Fibroblast of gingiva (primary cell): ENCODE results near the gene MACROD2.
"Not testable (repeated sequence)": the region's sequence is repeated elsewhere in the genome, so short reads cannot be mapped to it uniquely, and the experiment has no call there.

Experiments
- DNase-seq: peaks from one replicate; pipeline ENCODE4 v3.0.0-alpha.2; 2011; ENCODE audit warnings: low read depth

The MACROD2 gene

DNA sequence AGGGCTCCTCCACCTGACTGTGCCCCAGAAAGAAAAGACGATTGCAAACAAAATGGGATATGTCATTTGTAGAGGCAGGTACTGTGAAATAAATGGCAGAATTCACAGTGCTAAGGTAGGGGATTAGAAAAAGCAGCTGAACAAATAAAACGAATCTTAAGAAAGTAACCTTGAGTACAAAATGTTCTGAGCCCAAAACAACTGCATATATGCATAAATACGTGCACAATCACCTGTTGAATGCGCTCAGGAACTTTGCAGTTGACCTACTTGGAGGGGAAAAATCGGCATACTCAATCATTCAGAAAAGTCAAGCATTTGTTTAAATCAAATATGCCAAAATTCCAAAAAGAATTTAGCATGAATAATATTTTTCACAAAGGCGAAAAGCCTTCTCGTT is 1114.2 kb downstream of the MACROD2 start:
- DNase-seq, result no peak

DNA sequence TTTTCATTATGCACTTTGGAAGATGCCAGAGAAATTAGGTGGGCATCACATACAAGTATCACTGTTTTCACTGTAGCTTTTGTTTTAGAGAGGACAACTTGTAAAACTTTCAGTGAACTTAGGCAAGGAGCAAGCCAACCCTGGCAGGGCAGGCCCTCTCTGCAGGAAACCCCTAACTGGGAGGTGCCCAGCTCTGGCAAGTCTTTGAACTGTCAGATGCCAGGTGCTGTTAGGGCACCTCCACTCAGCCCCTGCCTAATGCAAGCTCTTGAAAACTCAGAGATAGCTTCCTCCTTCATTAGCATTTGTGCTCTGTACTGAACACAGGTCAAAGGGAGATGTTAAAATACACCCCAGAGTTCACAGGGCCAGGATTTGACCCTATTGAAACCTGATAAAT is 1116.3 kb downstream of the MACROD2 start:
- no peak for DNase-seq

- DNase-seq, result peak; percentile 1
Observed at GRCh38 chr20:15113144-15113773, 1117.9 kb downstream of the MACROD2 start.

DNA sequence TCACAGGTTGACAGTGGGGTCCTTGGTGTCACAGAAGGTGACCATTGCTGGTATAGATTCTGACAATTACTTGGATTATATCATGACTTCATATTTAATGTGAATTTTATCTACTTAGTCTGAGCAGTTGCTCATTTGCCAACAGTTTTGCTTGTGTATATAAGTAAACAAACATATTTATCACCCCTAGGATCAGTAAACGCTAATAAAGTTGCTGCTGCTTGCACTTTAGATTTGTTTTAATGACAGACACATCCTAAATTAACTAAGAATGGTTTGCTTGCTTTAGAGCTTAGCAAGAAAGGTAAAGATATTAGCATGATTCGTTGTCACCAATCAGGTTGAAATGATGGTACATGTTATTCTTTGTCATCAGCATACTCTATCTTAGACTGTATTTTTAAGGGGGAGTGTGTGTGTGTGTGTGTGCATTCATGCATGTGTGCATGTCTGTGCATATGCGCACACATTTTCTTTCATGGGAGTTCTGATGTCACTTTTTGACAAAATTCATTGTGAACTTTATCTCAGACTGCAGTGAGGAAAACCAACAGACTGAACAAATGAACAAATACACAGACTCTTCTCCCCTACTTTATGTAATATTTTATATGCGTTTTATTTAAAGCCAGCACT is 1124.7 kb downstream of the MACROD2 start:
- no peak for DNase-seq

DNA sequence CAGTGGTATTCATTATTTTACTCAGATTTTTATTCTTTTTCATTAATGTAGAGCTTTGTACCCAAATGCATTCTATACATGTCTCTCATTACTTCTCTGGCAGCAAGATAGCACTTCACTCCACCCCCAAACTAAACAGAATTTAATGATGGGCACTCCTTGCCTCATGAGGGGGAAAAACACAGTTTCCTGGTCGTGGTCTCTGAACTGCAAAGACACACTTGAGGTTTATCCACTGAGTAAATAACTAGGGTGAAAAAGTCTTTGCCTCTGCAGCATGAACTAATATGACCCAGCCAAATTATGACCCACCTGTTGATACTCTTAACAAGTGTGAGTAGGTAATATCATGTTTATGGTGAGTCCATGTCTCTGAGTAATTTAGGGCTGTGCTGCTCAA is 1127.3 kb downstream of the MACROD2 start:
- DNase-seq, result no peak

DNA sequence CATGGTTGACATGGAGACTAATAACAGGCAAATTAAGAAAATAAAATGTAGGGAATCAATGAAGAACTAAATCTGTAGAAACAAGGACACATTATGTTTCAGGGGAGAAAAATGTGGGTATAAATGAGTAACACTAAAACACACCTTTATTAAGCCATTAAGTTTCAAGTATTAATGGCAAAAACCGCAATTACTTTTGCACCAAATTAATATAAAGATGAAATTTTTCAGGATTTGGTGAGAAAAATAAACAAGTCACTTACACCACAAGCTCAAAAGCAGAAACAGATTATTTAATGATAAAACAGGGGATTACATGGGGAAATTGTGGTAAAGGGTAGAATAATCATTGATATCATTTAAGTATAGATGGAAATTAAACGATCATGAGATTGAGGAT is 1135.9 kb downstream of the MACROD2 start:
- no peak for DNase-seq

DNA sequence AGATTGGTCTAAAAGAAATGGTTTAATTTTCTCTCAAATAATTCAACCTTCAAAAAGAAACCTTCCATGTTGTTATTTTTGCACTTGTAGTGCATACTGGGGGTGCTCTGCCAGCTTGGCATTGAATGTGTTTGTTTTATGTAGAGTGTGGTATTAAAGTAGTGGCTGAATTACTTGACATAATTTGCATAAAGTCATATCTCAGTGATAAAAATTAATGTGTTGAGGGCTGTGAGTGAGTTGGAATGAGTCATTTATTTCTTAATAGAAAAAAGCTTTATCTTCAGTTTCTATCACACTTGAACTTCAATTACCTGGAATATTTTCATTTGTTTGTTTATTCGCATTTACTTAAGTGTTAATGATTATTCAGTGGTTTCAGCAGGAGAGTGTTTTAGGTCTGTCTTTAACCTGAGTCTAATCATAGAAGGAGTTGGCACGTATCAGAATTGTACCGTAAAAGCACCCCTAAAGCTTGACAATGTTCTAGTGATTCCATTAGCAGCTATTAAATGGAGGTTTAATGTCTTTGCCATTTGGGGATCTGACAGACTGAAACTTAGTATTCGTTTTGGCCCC is 1143.3 kb downstream of the MACROD2 start:
- DNase-seq, result no peak

GRCh38 chr20:15139522-15139921 is 1144.2 kb downstream of the MACROD2 start:
- DNase-seq, result no peak

DNA sequence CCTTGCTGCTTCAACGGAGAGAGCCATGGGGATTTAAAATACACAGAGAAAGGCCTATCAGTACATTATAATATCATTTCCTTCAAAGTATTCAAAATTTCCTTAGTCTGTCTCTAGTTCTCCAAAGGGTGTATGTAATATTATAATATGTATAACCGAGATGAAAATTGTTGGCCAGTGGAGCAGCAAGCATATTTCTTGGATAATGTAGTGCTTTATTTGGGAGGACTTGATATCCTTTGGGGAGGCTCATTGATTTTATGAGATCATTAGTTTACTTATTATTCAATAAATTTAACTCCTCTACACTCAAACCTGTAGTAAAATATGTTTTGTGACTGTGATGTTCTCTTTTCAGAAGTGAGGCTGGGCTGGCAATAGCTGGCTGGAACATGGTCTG is 1145.0 kb downstream of the MACROD2 start:
- DNase-seq, result no peak

DNA sequence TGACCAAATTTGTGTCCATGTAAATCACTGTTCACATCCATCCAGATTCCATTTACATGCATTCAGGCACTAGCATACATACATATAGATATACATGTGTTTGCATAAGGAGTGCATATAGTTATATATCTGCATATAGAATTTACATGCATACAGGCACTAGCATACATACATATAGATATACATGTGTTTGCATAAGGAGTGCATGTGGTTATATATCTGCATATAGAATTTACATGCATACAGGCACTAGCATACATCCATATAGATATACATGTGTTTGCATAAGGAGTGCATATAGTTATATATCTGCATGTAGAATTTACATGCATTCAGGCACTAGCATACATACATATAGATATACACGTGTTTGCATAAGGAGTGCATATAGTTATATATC is 1145.6 kb downstream of the MACROD2 start:
- not testable (repeated sequence) for DNase-seq

DNA sequence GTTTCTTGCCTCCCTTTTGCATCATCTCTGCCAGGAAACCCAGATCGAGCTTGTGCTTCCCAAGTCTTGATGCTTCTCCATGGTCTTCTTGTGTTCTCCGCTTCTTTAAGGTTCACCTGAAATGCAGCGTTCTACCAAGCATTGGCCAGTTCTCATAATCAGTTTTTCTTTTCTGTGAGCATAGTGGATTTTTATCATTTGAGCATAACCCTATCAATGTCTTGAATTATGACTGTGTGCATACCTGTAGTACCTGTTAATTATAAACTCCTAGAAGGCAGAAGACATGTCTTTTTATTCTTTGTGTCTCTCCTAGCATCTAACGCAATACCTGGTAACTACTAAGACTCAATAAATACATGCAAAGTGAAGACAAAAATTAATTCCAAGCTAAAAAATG is 1146.5 kb downstream of the MACROD2 start:
- DNase-seq, result no peak

- DNase-seq, result no peak
Observed at GRCh38 chr20:15143478-15143877, 1148.2 kb downstream of the MACROD2 start.

DNA sequence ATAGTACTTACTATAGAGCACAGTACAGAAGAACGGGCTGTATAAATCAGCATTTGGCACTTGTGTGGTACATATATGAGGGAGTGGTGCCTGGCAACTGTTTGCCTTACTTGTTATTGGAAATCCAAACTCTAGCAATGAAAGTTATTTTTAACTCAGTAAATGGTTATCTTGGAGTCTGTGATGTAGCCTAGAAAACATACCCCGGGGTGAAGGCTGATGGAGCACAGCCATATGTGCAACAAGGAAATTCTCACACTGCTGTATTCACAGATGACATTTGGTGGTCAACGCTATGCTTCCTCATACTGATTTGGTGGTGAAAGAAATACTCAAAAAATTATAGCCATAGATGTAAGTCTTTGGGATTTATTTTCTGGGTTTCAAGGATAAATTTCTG is 1149.6 kb downstream of the MACROD2 start:
- no peak for DNase-seq

DNA sequence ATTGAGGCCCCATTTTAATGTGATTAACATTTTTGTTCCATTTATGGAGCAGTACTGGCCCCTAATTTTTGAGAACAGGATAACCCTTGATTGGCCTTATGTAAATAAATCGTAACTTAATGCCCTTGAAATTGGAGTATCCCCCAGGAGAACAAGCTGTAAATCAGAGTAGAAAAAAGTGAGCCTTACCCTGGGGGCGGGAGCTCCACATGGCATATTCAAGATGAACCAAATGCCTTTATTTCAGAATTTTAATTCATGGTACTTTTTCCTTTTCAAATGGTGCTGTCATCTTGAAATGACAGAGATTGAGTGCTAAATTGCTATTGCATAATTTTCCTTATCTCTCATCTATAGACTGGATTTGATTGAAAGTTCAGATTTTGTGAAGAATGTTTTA is 1151.6 kb downstream of the MACROD2 start:
- DNase-seq, result no peak

DNA sequence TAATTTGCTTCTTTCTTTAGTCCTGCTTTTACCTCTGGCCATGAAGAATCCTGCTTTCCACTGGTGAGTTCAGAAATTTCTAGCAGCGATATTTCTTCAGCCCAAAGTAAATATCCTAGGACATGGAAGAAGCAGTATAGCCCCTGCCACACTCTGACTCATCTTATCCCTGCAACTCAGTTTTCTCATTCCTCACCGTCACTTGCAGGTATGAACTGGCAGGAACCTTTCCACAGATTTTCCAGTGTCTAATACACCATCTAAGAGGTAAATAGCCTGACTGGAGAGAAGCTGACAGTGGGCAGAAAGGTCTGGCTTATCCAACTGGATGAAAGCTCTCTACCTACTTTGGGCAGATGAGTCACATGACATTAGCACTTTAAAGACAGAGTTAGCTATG is 1158.8 kb downstream of the MACROD2 start:
- DNase-seq, result no peak

GRCh38 chr20:15155848-15156401 is 1160.6 kb downstream of the MACROD2 start:
- no peak for DNase-seq

DNA sequence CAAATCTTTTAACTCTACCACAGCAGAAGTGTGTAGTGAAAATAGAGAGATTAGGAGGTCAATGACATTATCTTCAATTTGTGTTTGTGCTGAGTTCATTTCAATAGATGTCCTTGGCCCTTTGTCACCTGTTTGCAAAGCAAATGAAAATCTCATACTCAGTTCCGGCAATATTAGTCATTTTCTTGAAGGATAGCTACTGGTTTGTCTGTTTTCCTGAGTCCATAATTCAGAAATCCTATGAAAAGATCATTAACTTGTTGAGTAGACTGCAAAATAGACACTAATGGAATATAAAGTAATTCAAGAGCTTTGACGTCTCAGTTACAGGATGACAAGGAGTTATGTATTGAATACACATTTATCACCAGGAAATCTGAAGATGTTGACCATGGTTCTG is 1163.2 kb downstream of the MACROD2 start:
- DNase-seq, result no peak

DNA sequence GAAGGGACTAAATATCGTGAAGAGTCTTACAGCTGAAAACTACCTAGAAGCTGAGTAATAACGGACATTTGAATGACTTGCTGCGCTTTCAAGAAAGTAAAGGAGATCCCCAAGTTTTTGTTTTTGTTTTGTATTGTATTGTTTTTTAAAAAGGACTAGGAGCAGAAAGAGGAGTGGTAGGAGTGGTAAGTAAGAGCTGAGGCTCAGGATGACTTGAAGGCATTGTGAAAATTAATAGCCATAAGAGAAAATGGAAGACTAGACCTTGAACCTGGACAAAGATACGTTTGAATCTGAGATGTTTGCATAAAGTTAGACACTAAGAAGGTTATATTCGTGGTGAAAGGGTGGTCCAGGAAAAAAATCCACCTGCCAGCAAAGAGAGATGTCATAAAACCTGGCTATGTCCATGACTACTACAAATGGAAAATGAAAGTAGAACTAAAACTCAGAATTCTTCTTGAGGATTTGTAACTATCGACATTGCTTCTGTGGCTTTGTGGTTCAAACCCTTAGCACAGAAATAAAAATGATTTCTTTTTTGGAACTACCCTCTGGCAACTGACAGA is 1166.8 kb downstream of the MACROD2 start:
- DNase-seq, result no peak

DNA sequence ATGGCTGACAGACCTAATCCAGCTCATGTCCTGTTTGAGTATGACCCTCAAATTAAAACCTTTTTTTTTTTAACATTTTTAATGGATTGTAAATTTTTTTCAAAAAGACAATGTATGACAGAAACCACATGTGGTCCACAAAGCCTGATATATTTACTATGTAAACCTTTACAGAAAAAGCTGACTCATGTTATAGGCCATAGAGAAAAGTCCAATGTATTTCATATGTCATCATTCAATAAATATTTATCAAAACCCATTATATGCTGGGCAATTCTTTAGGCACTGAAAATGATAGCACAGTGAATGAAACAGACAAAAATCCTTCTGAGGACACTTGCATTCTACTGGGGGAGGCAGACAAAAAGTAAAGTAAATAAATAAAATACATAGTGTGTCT is 1168.3 kb downstream of the MACROD2 start:
- no peak for DNase-seq

DNA sequence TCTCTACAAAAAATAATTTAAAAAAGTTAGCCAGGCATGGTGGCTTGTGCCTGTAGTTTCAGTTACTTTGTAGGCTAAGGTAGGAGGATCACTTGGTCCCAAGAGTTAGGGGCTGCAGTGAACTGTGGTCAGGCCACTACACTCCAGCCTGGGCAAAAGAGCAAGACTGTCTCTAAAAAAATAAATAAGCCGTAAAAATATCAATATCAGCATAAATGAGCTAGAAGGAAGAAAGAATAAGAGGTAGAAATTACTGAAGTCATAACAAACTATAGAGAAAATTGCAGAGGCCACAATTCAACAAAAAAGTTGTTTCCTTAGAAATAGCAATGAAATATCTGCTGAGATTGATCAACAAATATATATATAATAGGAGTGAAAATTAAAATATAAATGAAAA is 1169.4 kb downstream of the MACROD2 start:
- no peak for DNase-seq

DNA sequence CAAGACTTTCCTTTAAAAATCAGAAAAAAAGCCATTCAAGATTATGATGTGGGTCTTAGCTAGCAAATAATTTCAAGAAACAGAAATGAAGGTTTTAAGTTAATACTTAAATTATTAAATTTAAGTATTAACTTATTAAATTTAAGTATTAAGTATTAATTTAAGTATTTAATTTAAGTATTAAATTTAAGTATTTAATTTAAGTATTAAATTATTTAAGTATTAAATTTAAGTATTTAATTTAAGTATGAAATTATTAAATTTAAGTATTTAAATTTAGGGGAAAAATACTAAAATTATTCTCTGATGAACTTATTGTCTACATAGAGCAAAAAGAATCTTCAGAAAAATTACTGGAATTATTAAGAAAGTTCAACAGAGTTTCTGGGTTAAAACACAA is 1171.4 kb downstream of the MACROD2 start:
- DNase-seq, result no peak

GRCh38 chr20:15171016-15171415 is 1175.7 kb downstream of the MACROD2 start:
- DNase-seq, result no peak

GRCh38 chr20:15176929-15177328 is 1181.6 kb downstream of the MACROD2 start:
- no peak for DNase-seq
